HG02852 (cell line): ENCODE results near the gene PTK7.
A peak's percentile ranks its signal among the peaks of the same experiment; 100 is the strongest.
"Not testable (repeated sequence)": the region's sequence is repeated elsewhere in the genome, so short reads cannot be mapped to it uniquely, and the experiment has no call there.

Experiments used
- ATAC-seq: cut with Tn5 transposase; IDR thresholded peaks from one replicate; pipeline ENCODE4 v1.9.1; 2021; ENCODE audit warnings: mild to moderate bottlenecking, moderate library complexity; ENCODE audit not compliant: unreplicated experiment

Gene PTK7

DNA sequence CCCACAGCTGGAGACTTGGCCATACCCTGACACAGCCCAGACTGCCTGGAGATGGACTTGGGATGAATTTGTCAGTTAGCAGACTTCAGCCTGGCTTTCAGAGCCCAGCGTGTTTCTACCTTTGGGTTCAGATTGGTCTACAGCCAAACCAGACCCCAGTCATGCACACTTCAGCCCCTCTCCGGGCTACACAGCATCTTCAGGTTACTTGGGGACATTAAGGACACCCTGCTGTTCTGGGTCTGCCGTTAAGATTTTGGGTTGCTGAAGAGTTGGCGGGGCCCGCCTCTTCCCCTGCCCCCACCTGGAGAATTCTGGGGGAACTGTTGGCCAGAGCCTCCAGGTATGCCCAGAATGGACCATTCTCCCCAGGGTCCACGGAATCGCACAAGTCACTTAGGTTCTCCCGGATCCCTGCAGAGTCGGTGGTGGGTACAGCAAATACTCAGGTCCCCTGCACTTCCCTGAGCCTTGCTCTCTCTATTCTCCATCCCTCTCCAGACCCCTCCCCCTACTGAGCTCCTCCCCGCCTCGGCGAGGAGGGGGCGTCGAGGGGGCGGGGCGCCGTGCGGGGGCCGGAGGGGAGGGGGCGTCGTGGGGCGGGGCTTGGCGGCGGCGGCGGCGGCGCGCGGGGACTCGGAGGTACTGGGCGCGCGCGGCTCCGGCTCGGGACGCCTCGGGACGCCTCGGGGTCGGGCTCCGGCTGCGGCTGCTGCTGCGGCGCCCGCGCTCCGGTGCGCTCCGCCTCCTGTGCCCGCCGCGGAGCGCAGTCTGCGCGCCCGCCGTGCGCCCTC lies at the start of gene PTK7:
Gene PTK7, plus strand, starts transcription at position 645 of the 794 bp plus-strand sequence. CDS start 175 bp downstream, outside the sequence.
- ATAC-seq: no peak

DNA sequence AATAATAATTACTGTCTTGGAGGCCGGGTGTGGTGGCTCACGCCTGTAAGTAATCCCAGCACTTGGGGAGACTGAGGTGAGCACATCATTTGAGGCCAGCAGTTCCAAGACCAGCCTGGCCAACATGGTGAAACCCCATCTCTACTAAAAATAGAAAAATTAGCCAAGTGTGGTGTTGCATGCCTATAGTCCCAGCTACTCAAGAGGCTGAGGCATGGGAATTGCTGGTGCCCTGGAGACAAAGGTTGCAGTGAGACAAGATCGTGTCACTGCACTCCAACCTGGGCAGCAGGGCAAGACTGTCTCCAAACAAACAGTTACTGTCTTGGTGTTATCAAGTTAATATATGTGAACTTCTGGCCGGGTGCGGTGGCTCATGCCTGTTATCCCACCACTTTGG lies 49.7 kb upstream of the PTK7 start:
- no peak for ATAC-seq

GRCh38 chr6:43029120-43029519 lies 47.0 kb upstream of the PTK7 start:
- ATAC-seq: no peak

GRCh38 chr6:43032326-43032725 lies 43.8 kb upstream of the PTK7 start:
- ATAC-seq: no peak

DNA sequence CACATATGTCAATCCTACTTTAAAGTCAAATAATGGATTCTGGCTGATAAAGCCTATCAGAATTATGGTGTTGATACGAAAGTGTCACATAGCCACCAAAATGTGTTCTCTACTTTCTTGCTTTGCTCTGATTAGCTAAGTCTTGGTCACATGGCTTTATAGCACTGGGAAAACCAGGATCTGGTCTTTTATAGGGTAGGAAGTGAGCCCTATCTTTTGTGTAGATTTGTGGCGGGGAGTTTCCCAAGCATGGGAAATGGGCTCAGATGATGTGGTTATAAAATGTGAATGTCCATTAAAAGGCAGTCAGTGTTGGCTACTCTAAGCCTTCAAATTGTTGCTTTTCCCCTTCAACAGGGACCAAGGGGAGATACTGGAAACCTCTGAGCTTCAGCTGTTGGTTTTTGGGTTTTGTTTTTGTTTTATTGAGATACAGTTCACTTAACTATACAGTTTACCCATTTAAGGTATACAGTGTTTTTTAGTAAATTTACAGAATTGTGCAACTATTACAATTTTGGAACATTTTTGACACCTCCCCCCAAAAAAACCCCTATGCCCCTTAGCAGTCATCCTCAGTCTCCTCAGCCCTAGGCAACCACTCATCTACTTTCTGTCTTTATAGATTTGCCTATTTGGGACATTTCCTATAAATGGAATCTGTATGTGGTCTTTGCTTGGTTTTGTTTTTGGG lies 42.5 kb upstream of the PTK7 start:
- no peak for ATAC-seq

DNA sequence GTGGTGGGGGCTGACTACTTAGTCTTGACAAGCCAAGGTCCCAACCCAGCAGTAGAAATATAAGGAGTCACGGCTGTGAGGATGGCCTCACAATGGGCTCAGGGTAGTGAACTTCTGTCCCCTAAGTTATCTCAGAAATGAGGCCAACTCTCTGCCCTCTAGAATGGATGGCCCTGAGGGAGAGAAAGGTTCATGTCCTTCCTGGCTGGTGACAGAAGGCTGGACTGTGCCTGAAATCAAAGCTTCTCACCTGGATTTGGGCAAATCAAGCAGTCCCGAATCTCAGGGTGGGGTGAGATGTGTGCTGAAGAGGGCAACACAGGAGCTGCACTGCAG lies 42.0 kb upstream of the PTK7 start:
- ATAC-seq: no peak

GRCh38 chr6:43035495-43036194 lies 40.5 kb upstream of the PTK7 start:
- ATAC-seq: no peak

DNA sequence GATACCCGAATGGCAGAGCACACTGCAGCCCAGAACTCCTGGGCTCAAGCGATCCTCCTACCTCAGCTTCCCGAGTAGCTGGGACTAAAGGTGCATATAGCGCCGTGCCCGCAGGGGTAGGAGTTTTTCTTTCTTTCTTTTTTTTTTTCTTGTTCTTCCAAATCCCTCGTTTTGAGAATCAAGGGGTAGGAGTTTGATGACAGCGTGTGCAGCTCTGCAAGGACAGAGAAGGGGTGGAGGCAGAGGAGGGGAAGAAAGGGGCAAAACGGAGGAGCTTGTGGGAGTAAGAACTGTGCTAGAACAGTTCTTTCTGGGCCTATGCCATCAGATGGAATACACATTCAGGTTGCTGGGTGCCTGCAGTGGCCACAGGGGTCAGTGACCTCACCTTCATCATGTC lies 39.4 kb upstream of the PTK7 start:
- ATAC-seq: no peak

DNA sequence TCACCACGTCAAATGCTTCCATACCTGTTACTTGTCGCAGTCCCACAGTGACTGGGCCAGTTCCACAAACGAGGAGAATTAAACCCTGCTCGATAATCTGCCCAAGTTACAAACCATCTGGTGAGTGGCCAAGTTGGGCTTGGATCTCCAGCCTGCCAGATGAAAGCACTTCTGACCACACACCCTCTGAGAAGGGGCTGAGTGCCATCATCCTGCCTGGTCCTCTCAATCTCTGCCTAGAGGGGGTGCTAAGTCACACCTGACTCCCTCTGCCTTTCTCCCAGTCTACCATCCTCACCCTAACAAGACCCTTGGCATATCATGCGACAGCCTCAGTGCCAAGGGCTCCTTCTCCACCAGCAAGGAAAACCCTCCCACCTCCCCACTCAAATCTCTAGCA lies 38.9 kb upstream of the PTK7 start:
- no peak for ATAC-seq

- ATAC-seq: no peak
Observed at GRCh38 chr6:43037706-43038105, 38.4 kb upstream of the PTK7 start.

- ATAC-seq: no peak
Observed at GRCh38 chr6:43038727-43039126, 37.4 kb upstream of the PTK7 start.

DNA sequence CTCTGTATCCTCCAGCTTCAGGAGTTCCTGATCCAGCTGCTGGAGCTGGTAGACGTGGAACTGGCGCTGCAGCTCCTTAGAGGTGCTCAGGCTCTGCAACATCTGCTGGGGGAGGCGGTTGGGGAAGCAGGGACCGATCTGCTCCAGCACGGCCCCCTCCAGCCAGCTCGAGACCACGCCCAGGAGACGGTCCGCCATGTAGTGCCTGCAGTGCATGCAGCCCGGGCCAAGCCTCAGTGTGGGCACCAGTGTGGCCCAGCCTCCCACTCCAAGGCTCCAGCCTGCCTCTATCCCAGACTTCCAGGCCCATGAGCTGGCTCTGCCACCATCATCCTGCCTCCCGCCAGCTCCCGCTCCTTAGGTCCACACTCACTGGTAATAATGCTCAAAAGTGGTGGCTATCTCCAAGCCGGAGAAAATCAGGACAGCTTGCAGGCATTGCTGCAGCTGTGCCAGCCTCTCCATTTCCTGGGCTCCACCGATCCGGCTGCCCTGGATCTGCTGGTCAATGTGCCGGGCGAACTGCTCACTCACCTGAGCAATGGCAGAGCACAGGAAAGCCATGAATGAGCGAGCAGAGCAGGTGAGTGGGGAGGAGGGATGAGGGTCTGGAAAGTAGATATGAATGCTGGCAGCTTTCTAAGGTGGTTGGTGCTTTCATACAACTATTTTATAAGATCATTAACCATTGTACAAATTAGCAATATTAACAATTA lies 35.4 kb upstream of the PTK7 start:
- ATAC-seq: no peak

- ATAC-seq: not testable (repeated sequence)
Observed at GRCh38 chr6:43041475-43041874, 34.6 kb upstream of the PTK7 start.

DNA sequence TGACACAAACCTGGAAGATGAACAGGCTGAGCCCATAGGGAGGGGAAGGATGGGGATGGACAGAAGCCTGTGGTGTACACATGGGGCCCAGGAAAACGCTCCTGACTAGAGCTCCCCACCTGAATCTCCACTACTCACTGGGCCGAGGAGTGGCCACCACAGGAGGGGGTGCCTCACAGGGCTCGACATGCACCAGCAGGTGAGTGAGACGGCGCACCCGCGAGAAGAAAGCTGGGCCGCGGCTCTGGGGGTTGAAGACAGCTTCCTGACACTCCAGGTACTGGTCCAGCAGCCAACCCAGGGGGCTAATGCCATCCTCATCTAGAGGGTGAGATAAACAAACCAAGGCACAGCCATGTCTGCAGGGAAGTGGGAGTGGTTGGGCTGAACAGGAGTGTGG lies 32.8 kb upstream of the PTK7 start:
- no peak for ATAC-seq

DNA sequence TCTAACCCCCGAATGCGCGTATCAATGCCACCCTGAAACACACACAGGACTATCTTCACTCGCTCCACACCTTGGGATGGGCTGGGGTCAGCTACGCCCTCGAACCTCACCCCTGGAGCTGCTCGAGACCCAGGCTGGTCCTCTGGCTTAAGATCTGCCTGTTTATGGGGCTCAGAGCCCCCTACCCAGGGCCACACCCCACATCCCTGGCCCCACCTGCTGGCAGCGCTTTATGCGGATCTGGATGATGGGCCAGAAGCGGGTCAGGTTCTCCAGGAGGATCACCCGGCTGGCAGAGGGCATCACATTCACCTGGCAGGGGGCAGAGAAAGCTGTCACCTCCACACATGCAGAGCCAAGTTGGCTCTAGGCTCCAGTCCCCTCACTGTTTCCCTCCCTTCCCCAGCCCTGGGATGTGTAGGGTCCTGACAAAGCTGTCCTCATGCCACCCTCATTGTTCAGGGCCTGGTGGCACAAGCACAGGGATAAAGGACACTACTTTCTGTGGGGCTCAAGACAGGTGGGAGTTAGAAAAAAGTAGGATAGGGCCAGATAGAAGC lies 30.7 kb upstream of the PTK7 start:
- no peak for ATAC-seq

DNA sequence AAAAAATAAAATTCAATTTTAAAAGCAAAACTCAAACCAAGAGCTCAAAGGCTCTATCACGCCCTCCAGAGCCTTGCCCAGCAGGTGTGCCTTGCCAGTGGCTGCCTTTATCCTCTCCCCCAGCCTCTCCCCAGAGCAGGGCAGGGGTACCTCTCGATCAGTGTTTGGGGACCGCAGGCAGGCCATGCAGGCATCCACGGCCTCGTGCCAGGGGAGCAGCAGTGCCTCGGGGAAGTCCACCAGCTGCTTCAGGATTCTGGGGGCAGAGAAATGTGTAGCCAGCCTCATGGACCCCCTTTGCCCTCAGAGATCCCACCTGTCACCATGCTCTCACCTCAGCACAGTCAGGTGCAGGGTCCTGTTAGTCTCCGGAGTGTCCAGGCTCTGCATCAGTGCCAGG lies 28.1 kb upstream of the PTK7 start:
- ATAC-seq: no peak

DNA sequence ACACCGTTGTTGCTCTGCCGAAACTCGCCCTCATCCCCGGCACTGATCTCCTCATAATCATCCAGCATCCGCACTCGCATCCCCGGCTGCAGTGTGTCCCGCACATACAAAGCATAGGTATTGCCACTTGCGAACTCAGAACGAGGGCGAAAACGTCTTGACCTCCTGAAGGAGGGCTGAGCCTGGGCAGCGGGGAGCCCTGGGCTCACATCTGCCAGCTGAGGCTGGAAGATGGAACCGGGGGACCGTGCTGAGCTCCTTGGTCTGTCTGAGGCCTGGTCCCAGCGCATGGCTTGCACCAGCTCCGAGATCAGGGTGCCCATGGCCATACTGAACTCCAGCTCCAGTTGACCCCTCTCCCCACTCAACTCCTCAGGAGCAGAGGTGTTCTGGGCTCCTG lies 25.1 kb upstream of the PTK7 start:
- ATAC-seq: no peak

DNA sequence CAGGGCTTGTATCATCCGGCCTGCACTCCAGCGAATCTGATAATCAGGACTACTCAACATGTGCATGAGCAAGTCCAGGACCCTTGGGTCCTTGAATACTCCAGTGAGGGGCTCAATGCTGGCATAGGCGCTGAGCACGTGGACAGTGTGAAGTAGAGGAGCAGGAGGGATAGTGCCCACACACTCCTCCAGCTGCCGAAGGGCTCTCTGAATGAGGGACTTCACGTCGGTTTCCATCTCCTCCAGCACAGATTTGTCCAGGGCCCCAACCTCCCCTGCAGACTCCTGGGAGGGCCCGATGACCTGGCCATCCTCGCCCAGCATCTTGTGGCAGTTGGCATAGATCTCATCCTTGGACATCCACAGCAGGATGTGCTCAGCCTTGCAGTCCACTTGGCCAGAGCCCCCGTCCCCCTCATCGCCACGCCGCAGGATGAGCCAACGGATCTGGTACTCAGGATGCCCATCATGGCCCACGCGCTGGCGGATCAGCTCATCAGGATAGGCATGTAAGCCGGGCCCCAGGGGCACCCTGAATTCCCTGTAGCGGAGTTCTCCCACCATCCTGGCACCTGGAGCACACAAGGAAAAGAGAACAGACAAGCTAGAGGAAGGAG lies 23.8 kb upstream of the PTK7 start:
- no peak for ATAC-seq

DNA sequence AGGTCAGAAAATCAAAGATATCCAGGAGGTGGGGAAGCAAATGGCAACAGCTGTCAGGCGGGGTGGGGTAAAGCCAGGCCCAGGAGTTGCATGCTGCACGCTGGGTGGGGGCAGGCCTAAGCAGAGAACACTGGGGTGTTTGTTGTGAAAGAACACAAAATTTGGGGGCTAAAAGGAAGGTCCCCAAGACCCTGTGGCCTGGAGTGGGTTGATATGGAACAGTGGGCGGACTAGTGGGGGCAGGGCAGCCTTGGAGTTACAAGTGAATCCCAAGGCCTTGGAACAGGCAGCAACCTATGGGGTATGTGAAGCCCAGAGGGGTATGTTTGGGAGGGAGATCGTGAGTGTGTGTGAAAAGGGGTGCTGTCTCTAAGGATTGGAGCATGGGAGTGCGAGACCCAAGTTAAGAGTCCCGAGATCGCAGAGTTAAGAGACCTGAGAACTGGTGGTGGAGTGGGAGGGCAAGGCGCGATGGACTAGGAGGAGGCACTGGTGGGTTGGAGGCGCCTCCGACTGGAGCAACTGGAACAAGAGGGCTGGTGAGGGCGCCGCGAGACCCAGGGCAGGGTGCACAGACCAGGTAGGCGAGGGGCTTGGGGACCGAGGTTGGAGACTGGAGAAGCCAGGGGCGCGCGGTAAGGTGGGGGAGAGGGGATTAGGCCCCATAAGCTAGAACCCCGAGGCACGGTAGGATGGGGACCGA lies 23.1 kb upstream of the PTK7 start:
- ATAC-seq: peak; percentile 20
